Measurements from ENCODE around the gene WWOX.

WWOX gene

GRCh38 chr16:78542419-78542818 is 443.0 kb downstream of the WWOX start:
- DNase-seq, result no peak

- no peak for DNase-seq
Measured at GRCh38 chr16:78543023-78543422, 443.6 kb downstream of the WWOX start.

GRCh38 chr16:78549366-78549765 is 449.9 kb downstream of the WWOX start:
- DNase-seq, result no peak

DNA sequence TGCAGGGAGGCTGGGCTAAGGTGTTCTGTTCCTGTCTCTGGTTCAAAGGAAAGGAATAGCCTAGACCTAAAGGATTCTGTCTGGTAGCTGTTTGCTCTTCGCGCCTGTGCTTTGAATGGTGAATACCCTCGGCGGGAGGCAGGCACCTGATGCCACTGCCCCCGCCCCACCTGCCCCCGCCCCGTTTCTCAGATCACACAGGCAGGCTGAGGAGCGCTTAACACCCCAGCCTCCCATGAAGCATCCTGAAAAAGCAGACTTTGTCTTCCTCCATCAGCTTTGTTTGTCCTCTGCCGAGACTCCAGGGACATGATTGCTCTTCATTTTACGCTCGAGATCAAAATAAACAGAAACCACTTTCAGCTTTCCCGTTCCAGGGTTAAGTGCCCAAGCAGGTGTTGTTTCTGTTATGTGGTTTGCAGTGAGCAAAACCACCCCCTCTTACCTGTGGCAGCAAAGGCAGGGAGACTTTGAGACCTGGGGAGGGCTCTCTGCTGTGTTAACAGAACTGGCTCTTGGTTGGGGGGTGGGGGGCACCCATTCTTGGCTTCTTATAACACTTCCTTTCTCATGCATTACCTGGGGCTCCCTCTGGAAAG is 452.1 kb downstream of the WWOX start:
- no peak for DNase-seq

DNA sequence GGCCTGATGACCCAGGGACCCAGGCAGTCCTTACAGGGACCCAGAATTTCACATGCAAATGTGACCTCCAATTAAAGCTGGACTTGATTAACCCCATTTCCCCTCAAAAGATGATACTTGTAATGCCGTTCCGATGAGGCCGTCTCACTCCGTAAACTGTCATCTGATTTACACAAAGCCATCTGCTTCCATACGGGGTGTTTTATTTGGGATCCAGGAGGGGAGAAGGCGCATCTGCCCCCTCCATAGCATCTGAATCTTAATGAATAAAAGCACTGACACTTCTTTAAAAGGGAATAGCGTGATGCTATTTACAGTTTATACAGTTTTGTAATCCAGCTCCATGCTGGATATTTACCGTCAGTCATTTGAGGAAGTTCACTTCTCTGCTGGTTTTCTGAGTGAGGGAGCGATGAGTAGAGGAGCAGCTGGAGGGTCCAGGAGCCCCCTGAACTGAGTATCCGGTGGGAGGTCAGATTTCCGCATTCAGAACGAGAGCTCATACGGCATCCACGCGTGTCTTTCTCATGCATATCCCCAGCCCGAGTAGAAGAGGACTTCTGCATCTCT is 452.7 kb downstream of the WWOX start:
- DNase-seq, result no peak

DNA sequence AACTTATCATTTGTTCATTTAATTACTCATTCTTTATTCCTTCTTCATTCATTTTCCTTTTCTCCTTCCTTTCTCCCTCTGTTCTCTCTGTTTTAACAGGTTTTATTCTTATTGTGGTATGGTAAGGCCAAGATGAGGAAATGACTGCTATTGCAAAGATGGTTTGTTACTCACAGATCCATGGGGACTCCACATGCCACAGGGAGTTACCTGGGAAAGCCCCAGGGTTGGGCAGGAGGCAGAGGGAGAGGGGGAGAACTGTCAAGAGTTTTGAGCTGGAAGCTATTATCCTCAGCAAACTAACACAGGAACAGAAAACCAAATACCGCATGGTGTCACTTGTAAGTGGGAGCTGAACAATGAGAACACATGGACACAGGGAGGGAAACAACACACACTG is 453.3 kb downstream of the WWOX start:
- no peak for DNase-seq

GRCh38 chr16:78553268-78554039 is 454.0 kb downstream of the WWOX start:
- no peak for DNase-seq

DNA sequence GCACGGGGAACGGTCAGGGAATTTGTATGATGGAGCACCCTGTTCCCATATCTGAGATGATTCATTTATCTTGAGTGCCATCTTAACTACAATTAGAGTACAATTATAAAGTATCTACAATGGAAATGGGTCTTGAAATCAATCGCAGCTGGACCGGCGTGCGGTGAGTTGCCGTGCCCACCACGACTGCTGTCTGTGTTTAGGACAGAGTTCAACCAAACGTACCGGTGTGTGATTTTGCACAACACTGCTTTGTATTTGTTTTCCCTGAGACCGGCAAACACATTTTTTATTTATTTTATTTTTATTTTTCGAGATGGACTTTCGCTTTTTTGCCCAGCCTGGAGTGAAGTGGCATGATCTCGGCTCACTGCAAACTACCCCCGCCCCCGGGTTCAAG is 457.0 kb downstream of the WWOX start:
- DNase-seq, result no peak

DNA sequence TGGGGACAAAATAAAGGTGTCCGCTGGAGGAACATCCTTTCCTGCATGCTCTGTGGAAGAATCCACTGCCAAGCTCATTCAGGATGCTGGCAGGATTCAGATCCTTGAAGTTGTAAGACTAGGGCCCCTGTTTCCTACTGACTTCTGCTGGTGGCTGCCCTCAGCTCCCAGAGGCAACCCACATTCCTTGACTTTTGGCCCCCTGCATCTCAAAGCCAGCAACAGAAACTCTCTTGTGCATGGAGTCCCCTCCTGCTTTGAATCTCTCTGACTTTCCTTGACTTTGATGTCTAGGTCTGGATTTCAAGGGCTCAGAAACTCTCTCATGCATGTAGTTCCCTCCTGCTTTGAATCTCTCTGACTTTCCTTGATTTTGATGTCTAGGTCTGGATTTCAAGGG is 461.5 kb downstream of the WWOX start:
- no peak for DNase-seq

GRCh38 chr16:78562111-78562510 is 462.7 kb downstream of the WWOX start:
- DNase-seq, result peak; percentile 3

- no peak for DNase-seq
Measured at GRCh38 chr16:78562650-78563049, 463.2 kb downstream of the WWOX start.

DNA sequence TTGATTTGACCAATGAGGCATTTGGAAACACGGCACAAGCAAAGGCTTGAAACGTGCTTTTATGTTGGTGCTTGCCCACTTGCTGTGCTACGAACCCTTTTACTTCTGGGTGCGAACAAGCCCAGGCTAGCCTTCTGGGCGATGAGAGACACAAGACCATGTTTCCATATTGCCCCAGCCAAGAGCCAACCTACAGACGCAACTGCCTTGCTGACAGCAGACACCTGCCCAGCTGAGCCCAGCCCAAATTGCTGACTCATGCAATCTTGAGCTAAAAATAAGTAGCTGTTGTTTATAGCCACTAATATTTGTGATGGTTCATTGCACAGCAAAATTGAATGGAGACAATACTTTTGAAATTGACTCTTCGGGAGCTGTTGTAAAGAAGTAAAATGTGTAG is 464.5 kb downstream of the WWOX start:
- DNase-seq, result no peak

- no peak for DNase-seq
Measured at GRCh38 chr16:78566397-78567073, 467.1 kb downstream of the WWOX start.

DNA sequence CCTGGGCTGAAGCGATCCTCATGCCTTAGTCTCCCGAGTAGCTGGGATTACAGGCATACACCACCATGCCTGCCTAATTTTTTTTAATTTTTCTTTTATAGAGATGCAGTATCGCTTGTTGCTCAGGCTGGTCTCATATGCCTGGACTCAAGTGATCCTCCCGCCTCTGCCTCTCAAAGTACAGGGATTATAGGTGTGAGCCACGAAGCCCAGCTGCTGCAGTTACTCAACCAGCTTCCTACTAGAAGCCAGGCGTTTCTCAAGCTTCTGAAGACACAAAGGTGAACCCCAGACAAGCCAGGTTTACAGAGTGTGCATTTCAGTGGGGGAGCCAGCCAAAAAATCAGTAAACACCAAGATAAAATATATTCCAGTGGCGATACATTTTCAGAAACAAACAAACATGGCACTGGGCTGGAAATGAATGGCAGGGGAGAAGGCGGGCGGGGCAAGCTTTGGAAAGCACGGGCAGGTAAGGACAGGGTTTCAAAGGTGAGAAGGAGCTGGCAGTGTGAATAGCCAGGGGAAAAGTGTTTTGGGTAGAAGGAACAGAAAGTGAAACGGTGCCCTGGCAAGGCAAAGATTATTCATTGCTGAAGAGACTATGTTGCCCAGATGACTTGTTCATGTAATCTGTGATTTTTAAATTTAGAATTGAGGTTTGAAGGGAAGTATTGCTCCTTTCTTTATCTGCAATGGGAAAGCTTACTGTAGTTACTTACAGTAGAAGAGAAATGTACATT is 471.1 kb downstream of the WWOX start:
- no peak for DNase-seq

DNA sequence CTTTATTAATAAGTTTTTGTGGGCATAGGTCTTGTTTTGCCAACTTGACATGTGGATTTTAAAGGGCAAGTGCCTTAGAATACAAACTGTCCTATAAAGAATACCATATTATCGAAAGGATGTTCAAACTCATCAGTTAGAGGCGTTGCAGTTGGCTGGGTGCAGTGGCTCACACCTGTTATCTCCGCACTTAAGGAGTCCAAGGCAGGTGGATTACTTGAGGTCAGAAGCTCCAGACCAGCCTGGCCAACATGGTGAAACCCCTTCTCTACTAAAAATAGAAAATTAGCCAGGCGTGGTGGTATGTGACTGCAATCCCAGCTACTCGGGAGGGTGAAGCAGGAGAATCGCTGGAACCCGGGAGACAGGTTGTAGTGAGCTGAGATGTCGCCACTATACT is 472.0 kb downstream of the WWOX start:
- no peak for DNase-seq

- no peak for DNase-seq
Measured at GRCh38 chr16:78571898-78572358, 472.5 kb downstream of the WWOX start.

DNA sequence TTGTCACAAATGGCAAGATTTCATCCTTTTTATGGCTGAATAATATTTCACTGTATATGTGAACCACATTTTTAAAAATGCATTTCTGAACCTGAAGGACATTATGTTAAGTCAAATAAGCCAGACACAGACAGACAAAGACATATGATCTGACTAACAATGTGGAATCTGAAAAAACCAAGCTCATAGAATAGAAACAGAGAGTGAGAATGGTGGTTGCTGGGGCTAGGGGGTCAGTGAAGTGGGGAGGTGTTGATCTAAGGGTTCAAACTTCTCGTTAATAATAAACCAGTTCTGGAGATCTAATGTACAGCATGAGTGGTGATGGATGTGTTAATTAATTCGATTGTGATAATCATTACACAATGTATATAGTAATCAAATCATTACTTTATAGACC is 475.1 kb downstream of the WWOX start:
- no peak for DNase-seq

GRCh38 chr16:78576941-78577340 is 477.5 kb downstream of the WWOX start:
- DNase-seq, result no peak

DNA sequence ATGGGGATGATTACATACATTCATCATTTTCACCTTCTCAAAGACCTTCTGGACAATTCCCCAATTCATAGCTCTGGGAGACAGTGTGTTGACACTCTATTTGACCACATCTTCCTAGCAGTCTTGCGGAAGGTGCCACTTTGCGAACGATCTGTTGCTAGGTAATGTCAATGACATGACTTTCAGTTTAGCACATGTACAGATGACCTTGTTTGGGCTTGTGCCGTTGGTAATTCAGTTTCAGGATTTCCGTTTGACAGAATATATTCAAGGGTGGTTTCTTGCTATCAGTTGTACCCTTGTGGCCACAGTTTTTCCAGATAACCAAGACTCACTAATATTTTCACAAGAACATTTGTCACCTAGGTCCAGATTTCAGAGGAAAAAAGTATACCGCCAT is 478.2 kb downstream of the WWOX start:
- no peak for DNase-seq

DNA sequence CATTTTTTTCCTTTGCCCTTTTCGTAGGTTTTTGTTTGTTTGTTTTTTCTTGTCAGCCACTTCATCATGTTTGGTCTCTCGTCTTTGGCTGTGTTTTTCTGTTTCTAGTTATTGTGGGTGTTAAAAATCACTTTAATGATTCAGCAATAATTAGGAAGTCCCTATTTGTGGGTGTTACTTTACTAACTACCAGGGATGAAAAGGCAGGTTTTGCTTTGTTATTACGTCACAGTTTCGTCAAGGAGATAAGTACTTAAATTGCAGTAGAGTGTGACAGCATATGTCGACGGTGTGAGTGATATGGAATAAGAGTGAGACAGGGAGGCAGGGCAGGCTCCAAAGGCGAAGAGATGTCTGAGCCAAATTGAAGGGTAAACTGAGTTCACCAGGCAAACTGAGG is 479.6 kb downstream of the WWOX start:
- no peak for DNase-seq

DNA sequence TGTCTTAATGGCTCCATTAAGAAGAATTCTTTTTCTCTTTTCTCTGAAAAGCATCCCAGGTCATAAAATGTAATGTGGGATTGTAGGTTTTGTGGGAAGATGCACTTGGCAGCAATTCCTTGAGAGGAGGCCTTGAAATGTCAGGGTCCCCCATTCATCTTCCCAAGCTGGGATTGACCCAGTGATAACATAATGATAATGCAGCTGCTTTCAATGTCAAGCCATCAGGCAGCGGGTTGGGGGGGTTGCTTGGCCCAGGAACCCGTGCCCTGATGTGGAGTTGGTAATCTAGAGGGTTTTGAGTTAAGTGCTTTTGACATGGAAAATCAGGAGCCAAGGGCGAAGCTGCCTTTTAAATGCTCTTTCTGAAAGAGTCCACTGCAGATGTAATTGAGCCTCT is 484.0 kb downstream of the WWOX start:
- no peak for DNase-seq

GRCh38 chr16:78584213-78584860 is 484.9 kb downstream of the WWOX start:
- DNase-seq, result no peak
